K562 (cell line): ENCODE data around the gene USB1. TPM values are rescaled to one million over a fixed set of nuclear protein-coding genes. Genes with fewer than 3 reads are reported as not detected.

ENCODE experiments used
- FOXA1 ChIP-seq: fragments of 450-650 bp; IDR thresholded peaks from 2 replicates; pipeline ENCODE4 v1.6.1; 2016; ENCODE audit warnings: mild to moderate bottlenecking, borderline replicate concordance
- GABPA ChIP-seq: fragments of 200-800 bp; sonication (Bioruptor generic); conservative IDR thresholded peaks from 2 replicates; pipeline ENCODE4 v1.6.1; 2016; ENCODE audit warnings: low read depth, missing genetic modification characterization, missing compliant biosample characterization
- L3MBTL2 ChIP-seq: fragments of 450-650 bp; IDR thresholded peaks from 2 replicates; pipeline ENCODE4 v1.6.1; 2016; ENCODE audit warnings: mild to moderate bottlenecking, moderate library complexity
- NR4A1 ChIP-seq, 2 experiments: fragments of 250-450 bp in 1 of 2; fragments of 450-650 bp in 1 of 2; sonication (Bioruptor Pico) in 1 of 2; IDR thresholded peaks; 2 replicates each; pipeline versions ENCODE4 v1.4.0 to v1.6.1; 2016 to 2020; ENCODE audit warnings: mild to moderate bottlenecking in 2 of 2, missing compliant biosample characterization in 1 of 2, missing genetic modification characterization in 1 of 2, moderate library complexity in 1 of 2
- POLR2AphosphoS2 ChIP-seq: IDR thresholded peaks from 2 replicates; pipeline ENCODE4 v1.6.1; 2012; ENCODE audit warnings: low read length, improper control_type of control experiment
- ZNF324 ChIP-seq: fragments of 250-450 bp; sonication (Bioruptor Pico); IDR thresholded peaks from 2 replicates; pipeline ENCODE4 v1.4.0; 2020; ENCODE audit warnings: mild to moderate bottlenecking
- ZNF75A ChIP-seq: fragments of 450-650 bp; formaldehyde crosslinking; IDR thresholded peaks from 2 replicates; pipeline ENCODE4 v1.4.0; 2020; ENCODE audit warnings: mild to moderate bottlenecking
- polyA plus RNA-seq, 8 experiments: library from polyadenylated mRNA; depleted of rRNA in 4 of 8; stranded (reverse) in 5 of 8; unstranded in 3 of 8; fragments of >200 nt; fragmentation: Nextera tagmentation in 2 of 8; fragmentation: Illumina TruSeq in 1 of 8; extraction: Ambion mirVana in 2 of 8; extraction: Trizol in 1 of 8; gene quantifications; 2 replicates each; pipeline versions ENCODE4 v1.2.1 to v1.2.3, GENCODE V29; 2011 to 2014; ENCODE audit warnings: inconsistent platforms in 1 of 8, missing spikeins in 1 of 8
- total RNA-seq, 7 experiments: library from RNA; depleted of rRNA in 6 of 7; stranded (reverse); fragments of >200 nt in 6 of 7; fragmentation: Illumina TruSeq in 2 of 7; extraction: Trizol in 2 of 7; gene quantifications; 2 replicates each; pipeline versions ENCODE4 v1.2.1 to v1.2.3, GENCODE V29; 2011 to 2021; ENCODE audit warnings: low replicate concordance in 1 of 7
- TF ChIP-seq, protein P1 (sequence below): fragments of 450-650 bp; IDR thresholded peaks from 2 replicates; pipeline ENCODE4 v1.6.1; 2016; ENCODE audit warnings: low read depth, mild to moderate bottlenecking, moderate library complexity
- TF ChIP-seq, protein P2 (sequence below): fragments of 450-650 bp; IDR thresholded peaks from 2 replicates; pipeline ENCODE4 v1.6.1; 2017; ENCODE audit warnings: antibody characterized with exemption, mild to moderate bottlenecking
- TF ChIP-seq, protein P3 (sequence below): fragments of 450-650 bp; IDR thresholded peaks from 2 replicates; pipeline ENCODE4 v1.6.1; 2017; ENCODE audit warnings: antibody characterized with exemption
- TF ChIP-seq, protein P4 (sequence below): fragments of 450-650 bp; IDR thresholded peaks from 2 replicates; pipeline ENCODE4 v1.6.1; 2016; ENCODE audit warnings: mild to moderate bottlenecking
- TF ChIP-seq, protein P5 (sequence below): sonication (generic); formaldehyde crosslinking; IDR thresholded peaks from 2 replicates; pipeline ENCODE4 v1.9.0; 2022; ENCODE audit warnings: mild to moderate bottlenecking, missing genetic modification reagents
- TF ChIP-seq, protein P6 (sequence below): sonication (generic); formaldehyde crosslinking; IDR thresholded peaks from 2 replicates; pipeline ENCODE4 v1.8.0; 2022; ENCODE audit warnings: mild to moderate bottlenecking, missing genetic modification reagents

USB1 gene
- total and polyA plus RNA-seq, 9 of the 15 experiments (the other 6 are each of a cell fraction or from before 2014, with no cell fraction given): 11.6 to 73.6 (median 19.4) TPM

DNA sequence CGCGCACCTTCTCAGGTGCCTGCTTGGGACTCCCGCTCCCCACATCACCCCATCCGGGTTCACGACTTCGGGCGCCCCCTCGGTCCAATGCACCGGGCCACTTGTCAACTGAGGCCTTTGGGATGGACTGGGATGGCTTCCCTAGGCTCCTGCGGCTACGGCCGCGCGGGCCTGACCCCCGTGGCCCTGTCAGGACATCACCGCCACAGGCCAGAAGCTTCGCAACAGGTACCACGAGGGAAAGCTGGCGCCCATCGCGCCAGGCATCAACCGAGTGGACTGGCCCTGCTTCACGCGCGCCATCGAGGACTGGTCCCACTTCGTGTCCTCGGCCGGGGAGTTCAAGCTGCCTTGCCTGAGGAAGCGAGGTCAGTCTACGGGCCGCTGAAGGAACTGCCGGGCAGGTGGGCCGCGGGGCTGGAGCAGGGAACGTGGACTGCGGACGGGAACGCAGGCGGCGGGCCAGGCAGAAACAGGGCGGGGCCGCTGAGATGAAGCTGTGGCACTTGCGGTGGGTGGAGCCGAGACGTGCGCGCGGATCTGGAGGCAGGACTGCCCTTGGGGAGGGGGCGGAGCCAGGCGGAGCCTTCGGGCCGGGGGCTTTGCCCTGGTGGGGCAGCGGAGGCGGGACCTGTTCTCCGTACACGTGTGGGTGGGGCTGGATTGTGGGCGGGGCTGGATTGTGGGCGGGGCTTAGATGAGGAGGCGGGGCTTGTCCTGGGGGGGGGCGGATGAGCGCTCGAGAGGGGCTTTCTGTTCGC is 16.6 kb upstream of the USB1 start (continued):
- TF ChIP-seq ZNF75A (CRISPR knock-in tag) (no peak), POLR2AphosphoS2 (no peak), GABPA (tag) (no peak), L3MBTL2 (peak; percentile 79), NR4A1 (CRISPR knock-in tag; IDR thresholded peaks at IDR 0.05) (no peak), NR4A1 (tag; IDR thresholded peaks at IDR 0.05) (peak; percentile 53; the same call in 1 of the 2 replicates), FOXA1 (no peak), ZNF324 (CRISPR knock-in tag) (no peak)
- TF ChIP-seq, protein P1, sequence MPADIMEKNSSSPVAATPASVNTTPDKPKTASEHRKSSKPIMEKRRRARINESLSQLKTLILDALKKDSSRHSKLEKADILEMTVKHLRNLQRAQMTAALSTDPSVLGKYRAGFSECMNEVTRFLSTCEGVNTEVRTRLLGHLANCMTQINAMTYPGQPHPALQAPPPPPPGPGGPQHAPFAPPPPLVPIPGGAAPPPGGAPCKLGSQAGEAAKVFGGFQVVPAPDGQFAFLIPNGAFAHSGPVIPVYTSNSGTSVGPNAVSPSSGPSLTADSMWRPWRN: no peak
- TF ChIP-seq, protein P2, sequence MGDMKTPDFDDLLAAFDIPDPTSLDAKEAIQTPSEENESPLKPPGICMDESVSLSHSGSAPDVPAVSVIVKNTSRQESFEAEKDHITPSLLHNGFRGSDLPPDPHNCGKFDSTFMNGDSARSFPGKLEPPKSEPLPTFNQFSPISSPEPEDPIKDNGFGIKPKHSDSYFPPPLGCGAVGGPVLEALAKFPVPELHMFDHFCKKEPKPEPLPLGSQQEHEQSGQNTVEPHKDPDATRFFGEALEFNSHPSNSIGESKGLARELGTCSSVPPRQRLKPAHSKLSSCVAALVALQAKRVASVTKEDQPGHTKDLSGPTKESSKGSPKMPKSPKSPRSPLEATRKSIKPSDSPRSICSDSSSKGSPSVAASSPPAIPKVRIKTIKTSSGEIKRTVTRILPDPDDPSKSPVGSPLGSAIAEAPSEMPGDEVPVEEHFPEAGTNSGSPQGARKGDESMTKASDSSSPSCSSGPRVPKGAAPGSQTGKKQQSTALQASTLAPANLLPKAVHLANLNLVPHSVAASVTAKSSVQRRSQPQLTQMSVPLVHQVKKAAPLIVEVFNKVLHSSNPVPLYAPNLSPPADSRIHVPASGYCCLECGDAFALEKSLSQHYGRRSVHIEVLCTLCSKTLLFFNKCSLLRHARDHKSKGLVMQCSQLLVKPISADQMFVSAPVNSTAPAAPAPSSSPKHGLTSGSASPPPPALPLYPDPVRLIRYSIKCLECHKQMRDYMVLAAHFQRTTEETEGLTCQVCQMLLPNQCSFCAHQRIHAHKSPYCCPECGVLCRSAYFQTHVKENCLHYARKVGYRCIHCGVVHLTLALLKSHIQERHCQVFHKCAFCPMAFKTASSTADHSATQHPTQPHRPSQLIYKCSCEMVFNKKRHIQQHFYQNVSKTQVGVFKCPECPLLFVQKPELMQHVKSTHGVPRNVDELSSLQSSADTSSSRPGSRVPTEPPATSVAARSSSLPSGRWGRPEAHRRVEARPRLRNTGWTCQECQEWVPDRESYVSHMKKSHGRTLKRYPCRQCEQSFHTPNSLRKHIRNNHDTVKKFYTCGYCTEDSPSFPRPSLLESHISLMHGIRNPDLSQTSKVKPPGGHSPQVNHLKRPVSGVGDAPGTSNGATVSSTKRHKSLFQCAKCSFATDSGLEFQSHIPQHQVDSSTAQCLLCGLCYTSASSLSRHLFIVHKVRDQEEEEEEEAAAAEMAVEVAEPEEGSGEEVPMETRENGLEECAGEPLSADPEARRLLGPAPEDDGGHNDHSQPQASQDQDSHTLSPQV: peak; percentile 35; the same call in 1 of the 2 replicates
- TF ChIP-seq, protein P3, sequence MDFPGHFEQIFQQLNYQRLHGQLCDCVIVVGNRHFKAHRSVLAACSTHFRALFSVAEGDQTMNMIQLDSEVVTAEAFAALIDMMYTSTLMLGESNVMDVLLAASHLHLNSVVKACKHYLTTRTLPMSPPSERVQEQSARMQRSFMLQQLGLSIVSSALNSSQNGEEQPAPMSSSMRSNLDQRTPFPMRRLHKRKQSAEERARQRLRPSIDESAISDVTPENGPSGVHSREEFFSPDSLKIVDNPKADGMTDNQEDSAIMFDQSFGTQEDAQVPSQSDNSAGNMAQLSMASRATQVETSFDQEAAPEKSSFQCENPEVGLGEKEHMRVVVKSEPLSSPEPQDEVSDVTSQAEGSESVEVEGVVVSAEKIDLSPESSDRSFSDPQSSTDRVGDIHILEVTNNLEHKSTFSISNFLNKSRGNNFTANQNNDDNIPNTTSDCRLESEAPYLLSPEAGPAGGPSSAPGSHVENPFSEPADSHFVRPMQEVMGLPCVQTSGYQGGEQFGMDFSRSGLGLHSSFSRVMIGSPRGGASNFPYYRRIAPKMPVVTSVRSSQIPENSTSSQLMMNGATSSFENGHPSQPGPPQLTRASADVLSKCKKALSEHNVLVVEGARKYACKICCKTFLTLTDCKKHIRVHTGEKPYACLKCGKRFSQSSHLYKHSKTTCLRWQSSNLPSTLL: no peak
- TF ChIP-seq, protein P4, sequence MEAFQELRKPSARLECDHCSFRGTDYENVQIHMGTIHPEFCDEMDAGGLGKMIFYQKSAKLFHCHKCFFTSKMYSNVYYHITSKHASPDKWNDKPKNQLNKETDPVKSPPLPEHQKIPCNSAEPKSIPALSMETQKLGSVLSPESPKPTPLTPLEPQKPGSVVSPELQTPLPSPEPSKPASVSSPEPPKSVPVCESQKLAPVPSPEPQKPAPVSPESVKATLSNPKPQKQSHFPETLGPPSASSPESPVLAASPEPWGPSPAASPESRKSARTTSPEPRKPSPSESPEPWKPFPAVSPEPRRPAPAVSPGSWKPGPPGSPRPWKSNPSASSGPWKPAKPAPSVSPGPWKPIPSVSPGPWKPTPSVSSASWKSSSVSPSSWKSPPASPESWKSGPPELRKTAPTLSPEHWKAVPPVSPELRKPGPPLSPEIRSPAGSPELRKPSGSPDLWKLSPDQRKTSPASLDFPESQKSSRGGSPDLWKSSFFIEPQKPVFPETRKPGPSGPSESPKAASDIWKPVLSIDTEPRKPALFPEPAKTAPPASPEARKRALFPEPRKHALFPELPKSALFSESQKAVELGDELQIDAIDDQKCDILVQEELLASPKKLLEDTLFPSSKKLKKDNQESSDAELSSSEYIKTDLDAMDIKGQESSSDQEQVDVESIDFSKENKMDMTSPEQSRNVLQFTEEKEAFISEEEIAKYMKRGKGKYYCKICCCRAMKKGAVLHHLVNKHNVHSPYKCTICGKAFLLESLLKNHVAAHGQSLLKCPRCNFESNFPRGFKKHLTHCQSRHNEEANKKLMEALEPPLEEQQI: no peak
- TF ChIP-seq, protein P5, sequence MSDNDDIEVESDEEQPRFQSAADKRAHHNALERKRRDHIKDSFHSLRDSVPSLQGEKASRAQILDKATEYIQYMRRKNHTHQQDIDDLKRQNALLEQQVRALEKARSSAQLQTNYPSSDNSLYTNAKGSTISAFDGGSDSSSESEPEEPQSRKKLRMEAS (CRISPR knock-in tag): peak; percentile 85
- TF ChIP-seq, protein P6, sequence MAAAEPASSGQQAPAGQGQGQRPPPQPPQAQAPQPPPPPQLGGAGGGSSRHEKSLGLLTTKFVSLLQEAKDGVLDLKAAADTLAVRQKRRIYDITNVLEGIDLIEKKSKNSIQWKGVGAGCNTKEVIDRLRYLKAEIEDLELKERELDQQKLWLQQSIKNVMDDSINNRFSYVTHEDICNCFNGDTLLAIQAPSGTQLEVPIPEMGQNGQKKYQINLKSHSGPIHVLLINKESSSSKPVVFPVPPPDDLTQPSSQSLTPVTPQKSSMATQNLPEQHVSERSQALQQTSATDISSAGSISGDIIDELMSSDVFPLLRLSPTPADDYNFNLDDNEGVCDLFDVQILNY: no peak
